CD4-positive, alpha-beta T cell treated with Interleukin-1 beta for 1 hour (primary cell): ENCODE results near the gene TMEM205.
"Not testable (repeated sequence)": the region's sequence is repeated elsewhere in the genome, so short reads cannot be mapped to it uniquely, and the experiment has no call there.

ENCODE experiments used
- DNase-seq, 2 donors: peaks; one replicate each; pipeline ENCODE4 v3.0.0-alpha.2; 2020 to 2022

The TMEM205 gene

DNA sequence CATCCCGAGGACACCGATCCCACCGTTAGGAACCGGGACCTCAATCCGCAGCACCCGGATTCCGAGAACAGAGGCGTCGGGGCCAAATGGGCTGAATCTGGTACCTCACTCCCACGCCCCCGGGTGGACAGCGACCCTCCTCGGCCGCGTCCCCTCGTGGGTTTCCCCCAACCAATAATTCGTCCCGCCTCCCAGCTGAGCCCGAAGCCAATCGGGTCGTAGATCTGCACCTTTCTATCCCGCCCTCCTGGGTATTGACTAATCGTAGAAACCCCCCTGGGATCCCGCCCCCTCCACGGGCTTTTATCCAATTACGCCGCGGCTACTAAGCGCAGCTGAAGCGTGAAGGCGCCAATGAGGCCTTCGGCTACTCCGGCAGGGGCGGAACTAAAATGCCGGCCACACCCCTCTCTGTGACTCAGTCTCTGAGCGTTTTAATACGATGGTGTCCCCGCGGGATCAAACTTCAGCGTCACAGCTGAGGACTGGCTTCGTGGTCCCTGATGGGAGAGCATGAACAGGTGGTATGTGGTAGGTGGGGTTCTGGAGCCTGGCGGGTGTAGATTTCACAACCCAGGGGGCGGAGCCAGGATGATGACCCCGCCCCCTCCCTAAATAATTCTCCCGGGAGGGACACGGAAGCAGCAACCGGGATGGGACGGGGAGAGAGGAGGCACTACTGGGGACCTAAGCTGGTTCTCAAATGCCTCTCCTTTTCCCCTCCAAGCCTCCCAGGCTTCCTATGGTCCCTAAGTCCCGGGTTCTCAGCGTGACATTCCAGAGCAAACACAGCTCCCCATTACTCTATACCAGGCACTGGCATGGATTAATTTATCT is at the start of gene TMEM205, which contains the start of gene CCDC159:
Gene TMEM205 (minus strand): TSS at position 165 of the 837 bp plus-strand sequence. CDS start 649 bp downstream, outside the sequence.
Gene CCDC159 (plus strand): TSS at position 416 of the 837 bp plus-strand sequence. CDS start 88 bp downstream, at position 504.
- DNase-seq: peak; percentile 99

DNA sequence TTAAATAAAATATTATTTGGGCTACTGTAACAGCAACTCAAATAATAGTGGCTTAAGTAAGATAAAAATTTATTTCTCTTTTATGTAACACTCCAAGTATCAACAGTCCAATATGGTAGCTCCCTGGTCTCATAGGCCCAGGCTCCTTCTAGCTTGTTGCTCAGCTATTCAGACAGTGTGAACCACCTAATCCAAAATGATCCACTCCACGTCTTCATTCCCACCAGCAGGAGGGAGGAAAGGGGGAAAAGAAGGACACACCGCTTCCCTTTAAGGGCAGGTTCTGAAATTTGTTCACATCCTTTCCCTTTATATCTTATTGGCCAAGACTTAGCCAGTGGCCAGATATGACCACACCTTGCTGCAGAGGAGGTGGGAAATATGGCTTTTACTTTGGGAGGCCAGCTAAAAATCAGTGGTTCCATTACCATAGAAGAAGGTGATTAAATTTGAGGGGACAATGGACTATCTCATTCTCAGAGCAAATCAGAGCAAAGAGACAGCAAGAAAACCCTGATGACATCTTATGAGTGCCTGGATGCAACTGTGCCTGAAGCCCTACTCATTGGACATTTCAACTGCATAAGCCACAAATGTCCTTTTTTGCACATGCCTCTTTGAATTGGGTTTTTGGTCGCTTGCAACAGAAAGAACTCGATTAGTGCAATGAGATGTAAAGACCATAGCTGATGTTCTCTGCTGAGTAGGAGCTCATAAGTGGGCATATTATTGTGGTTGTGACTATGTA is 45.0 kb upstream of the TMEM205 start:
- no peak for DNase-seq

DNA sequence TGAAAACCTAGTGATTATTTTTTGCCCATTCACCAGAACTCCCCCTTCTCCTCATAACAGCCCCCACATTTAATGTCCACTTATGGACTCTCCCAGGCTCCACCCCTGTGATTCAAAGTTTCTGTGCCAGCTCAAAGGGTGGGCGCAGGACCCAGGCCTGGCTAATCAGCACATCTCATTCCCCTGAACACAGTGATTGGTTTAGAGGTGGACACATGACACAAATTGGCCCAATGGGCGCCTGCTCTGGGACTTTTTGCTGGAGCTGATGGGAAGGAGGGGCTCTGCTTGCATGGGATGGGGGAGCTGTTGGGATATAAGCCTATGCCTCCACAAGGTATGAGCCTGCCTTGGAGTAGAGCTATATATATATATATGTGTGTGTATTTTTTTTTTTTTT is 44.3 kb upstream of the TMEM205 start:
- DNase-seq: no peak

- DNase-seq: peak; percentile 12 to 26
Observed at GRCh38 chr19:11387162-11388034, 41.3 kb upstream of the TMEM205 start.

GRCh38 chr19:11384778-11385129 is 38.7 kb upstream of the TMEM205 start:
- no peak for DNase-seq

DNA sequence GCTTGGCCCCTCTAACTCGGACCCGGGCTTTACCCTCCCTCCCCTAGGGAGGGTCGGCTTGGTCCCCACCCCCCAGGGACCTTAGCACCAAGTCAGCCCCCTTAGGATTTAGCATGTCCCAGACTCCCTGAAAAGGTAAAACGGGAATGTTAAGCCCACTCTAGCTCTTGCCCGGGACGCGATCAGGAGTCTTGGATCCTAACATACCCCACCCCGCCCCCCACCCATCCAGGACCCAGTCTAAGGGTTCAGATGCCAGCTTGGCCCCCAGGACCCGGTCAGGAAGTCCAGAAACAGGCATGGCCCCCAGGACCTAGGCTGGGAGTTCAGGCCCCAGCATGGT is 37.6 kb upstream of the TMEM205 start:
- no peak for DNase-seq

DNA sequence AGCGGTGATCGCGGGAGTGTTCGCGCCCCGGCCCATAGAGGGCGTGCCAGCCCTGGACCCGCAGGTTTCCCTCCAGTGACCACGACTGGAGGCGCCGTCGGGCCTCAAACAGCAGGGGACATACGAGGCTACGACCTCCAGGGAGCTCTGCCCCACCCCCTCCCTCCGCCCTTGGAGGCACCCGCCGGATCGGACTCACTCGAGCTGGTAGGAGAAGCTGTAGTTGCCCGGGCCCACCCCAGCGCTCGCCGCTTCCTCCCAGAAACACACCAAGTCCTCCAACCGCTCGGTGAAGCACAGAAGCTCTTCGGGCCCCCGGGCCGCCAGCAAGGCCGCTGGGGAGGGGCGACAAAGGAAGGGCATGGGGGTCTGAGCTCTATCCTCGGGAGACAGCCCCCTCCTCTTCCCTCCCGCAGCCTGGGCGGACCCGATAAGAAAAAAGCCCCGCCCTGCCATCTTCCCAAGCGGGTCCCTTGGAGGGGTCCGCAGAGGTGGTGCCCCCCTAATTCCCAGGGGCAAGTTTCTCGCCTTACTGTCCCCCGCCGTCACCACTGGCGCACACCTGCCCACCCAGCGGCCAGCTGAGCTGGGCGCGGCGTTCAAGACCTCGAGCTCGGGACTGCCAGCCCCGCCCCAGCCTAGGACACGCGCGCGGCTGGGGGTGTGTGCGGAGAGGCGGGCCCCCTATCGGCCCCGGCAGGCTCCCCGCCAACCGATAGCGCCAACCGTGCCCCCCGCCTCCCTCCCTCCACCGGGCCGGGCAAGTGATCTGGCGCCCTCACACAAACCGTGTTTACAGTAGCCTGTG is 37.0 kb upstream of the TMEM205 start:
- DNase-seq: peak; percentile 48 to 66

- DNase-seq: peak; percentile 99
Observed at GRCh38 chr19:11380653-11381537, 34.8 kb upstream of the TMEM205 start.

GRCh38 chr19:11379857-11380350 is 33.8 kb upstream of the TMEM205 start:
- DNase-seq: no peak

GRCh38 chr19:11379269-11379845 is 33.3 kb upstream of the TMEM205 start:
- not testable (repeated sequence) for DNase-seq

- peak in 1 of 2 donors; percentile 29 for DNase-seq
Observed at GRCh38 chr19:11378319-11379189, 32.5 kb upstream of the TMEM205 start.

DNA sequence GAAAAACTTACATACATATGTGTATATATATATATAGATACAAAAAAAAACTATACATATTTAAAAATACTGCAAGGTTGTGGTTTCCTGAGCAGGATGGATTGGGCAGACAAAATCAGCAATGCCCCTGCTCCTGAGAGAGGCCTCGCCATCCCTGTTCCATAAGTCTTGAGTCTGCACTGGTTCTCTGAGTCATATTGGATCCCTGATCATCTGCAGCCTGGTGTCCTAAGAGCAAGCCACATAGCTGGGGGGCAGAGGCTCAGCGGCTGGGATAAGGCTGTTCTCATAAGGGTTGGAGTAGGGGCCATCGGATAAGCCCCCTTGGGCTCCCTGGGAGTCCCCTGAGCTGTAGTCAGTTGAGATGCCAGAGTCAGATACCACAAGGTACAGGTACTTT is 31.7 kb upstream of the TMEM205 start:
- no peak for DNase-seq

DNA sequence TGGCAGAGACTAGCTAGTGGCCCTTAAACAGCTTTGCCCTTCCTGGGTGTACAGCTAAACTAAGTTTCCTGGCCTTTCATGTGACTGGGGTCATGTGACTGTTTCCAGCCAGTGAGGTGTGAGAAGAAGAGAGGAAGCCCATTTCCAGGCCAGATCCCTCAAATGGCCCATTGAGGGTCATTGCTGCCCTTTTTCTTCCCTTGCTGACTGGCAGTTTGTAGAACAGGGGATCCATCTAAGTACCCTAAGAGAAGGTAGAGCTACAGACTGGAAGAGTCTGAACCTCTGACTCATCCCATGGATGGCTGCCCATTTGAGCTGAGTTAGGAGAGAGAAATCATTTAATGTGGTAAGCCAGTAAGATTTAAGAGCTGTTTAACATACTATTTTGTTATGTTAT is 31.2 kb upstream of the TMEM205 start:
- no peak for DNase-seq

GRCh38 chr19:11375143-11375948 is 29.3 kb upstream of the TMEM205 start:
- DNase-seq: peak; percentile 77 to 79

DNA sequence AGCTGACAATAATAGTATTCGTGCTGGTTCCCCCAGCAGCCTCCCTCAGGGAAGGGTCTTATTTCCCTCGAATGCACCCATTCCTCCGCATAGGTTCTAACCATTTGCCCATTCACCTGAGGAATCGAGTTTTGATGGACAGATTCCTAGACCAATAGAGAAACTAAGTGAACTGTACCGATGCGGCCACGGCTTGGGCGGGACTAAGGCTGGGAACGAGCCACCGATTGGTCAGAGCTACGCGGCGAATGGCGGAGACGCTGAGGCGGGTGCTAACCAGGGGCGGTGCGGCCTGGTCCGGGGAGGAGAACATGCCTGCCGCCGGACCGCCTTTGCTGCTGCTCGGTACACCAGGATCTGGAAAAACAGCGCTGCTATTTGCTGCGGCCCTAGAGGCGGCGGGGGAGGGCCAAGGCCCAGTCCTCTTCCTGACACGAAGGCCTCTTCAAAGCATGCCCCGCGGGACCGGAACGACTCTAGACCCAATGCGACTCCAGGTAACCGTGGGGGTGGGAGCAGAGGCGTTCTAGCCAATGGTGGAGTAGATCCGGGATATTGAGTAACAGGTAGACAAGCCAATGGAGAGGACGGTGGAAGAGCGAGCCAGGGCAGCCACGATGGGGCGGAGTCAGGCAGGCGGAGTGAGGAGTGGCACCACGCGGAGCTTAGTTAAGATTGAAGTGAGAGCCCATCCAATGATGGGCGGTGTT is 28.5 kb upstream of the TMEM205 start, which contains the start of gene SWSAP1:
Gene SWSAP1 (plus strand): TSS at position 234 of the 710 bp plus-strand sequence. CDS start 15 bp downstream, at position 249.
- peak; percentile 99 for DNase-seq

- DNase-seq: no peak
Observed at GRCh38 chr19:11373885-11374432, 27.9 kb upstream of the TMEM205 start.

DNA sequence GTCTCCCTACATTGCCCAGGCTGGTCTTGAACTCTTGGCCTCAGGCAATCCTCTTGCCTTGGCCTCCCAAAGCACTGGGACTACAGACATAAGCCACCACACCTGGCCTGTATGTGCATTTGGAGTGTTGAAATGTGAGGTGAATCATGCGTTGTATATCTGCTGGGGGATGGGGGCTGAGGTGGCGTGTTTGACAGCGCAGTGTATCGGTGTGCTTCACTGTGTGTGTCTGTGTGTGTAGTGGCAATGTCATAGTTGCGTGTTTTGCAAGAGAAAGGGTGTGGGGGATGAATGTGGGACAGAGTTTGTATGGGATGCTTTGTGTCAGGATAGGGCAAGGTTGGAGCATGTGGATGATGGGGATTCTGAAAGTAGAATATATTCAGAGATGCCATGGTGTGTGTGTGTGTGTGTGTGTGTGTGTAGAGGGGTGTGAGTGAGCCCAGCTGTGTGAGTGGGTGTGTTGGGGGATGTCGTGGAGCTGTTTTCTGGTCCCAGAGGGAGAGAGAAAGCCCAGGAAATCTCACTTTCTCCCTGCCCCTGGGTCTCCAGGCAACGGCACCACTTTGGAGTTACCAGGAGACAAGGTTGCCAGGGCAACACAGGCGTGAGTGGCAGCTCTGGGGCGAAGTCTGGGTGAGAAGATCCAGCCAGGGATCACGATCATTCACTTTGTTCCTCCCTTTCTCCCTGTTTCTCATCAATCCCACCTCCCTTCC is 27.3 kb upstream of the TMEM205 start:
- DNase-seq: no peak
